ENCODE measurements around the gene ENAM. TPM values are rescaled to one million over a fixed set of nuclear protein-coding genes. Genes with fewer than 3 reads are reported as not detected.
A peak's percentile ranks its signal among the peaks of the same experiment; 100 is the strongest.
"Not testable (repeated sequence)": the region's sequence is repeated elsewhere in the genome, so short reads cannot be mapped to it uniquely, and the experiment has no call there.

The ENAM gene
- polyA plus RNA-seq, 3 donors: 4.4 to 7.2 (median 5.2) TPM

- no peak for DNase-seq
Observed at GRCh38 chr4:70671091-70671490, 42.5 kb downstream of the ENAM start.

GRCh38 chr4:70674191-70674590 is 45.6 kb downstream of the ENAM start:
- no peak for DNase-seq

GRCh38 chr4:70674731-70675130 is 46.2 kb downstream of the ENAM start:
- DNase-seq: no peak

GRCh38 chr4:70676554-70677090 is 48.1 kb downstream of the ENAM start:
- DNase-seq: no peak

GRCh38 chr4:70678383-70678999 is 49.9 kb downstream of the ENAM start:
- no peak for DNase-seq

GRCh38 chr4:70680934-70681333 is 52.4 kb downstream of the ENAM start:
- DNase-seq: peak; percentile 61

- DNase-seq: peak; percentile 24
Observed at GRCh38 chr4:70681704-70682103, 53.2 kb downstream of the ENAM start.

- not testable (repeated sequence) for DNase-seq
Observed at GRCh38 chr4:70682142-70682541, 53.6 kb downstream of the ENAM start.

GRCh38 chr4:70687392-70687791 is 58.8 kb downstream of the ENAM start:
- no peak for DNase-seq

GRCh38 chr4:70687821-70688794 is 59.6 kb downstream of the ENAM start, which contains the start of gene UTP3:
Gene UTP3 (plus strand): TSS chr4:70688532. CDS start chr4:70688678, 146 bp downstream.
- DNase-seq: peak; percentile 99

- no peak for DNase-seq
Observed at GRCh38 chr4:70688795-70689231, 60.3 kb downstream of the ENAM start.

GRCh38 chr4:70691661-70692060 is 63.1 kb downstream of the ENAM start:
- no peak for DNase-seq

GRCh38 chr4:70694633-70695032 is 66.1 kb downstream of the ENAM start:
- DNase-seq: not testable (repeated sequence)

Other genes with a start within 250 kb of the ENAM start
- not detected for gene SMR3B, start 245.6 kb upstream of the ENAM start, polyA plus RNA-seq (ENCODE audit: insufficient read length in 3 of 3)
- gene OPRPN, start 230.8 kb upstream of the ENAM start, polyA plus RNA-seq (ENCODE audit: insufficient read length in 3 of 3): not detected
- gene MUC7, start 156.5 kb upstream of the ENAM start, polyA plus RNA-seq (ENCODE audit: insufficient read length in 3 of 3): under 1 TPM in 2 of 3 donors, not detected in 1; 0.09 to 0.13 TPM
- gene AMTN, start 110.2 kb upstream of the ENAM start, polyA plus RNA-seq (ENCODE audit: insufficient read length in 3 of 3): not detected
- gene AMBN, start 36.5 kb upstream of the ENAM start, polyA plus RNA-seq (ENCODE audit: insufficient read length in 3 of 3): 1 to 10 TPM; 1.0 to 1.8 (median 1.6) TPM
- 1 to 10 TPM in 1 of 3 donors, under 1 TPM in 2; 0.31 to 1.1 (median 0.64) TPM for gene JCHAIN, start 37.8 kb downstream of the ENAM start, polyA plus RNA-seq (ENCODE audit: insufficient read length in 3 of 3)
- 10 to 100 TPM; 42.2 to 49.4 (median 48.2) TPM for gene UTP3, start 59.8 kb downstream of the ENAM start, polyA plus RNA-seq (ENCODE audit: insufficient read length in 3 of 3)
- 100 to 1,000 TPM in 2 of 3 donors, 10 to 100 TPM in 1; 93.1 to 186 (median 178) TPM for gene RUFY3, start 93.2 kb downstream of the ENAM start, polyA plus RNA-seq (ENCODE audit: insufficient read length in 3 of 3)
- gene GRSF1, start 211.1 kb downstream of the ENAM start, polyA plus RNA-seq (ENCODE audit: insufficient read length in 3 of 3): 100 to 1,000 TPM; 116 to 127 (median 117) TPM

Data from renal pelvis (tissue), 4 donors.